ENCODE measurements around the gene RMND5A. TPM values are rescaled to one million over a fixed set of nuclear protein-coding genes. Genes with fewer than 3 reads are reported as not detected.

The RMND5A gene
- total RNA-seq, 1 donor from 2014 or later: 39.4 TPM

Other genes with a start within 250 kb of the RMND5A start
- 93.9 TPM for gene CHMP3, start 156.8 kb upstream of the RMND5A start, total RNA-seq
- 12.6 TPM for gene RNF103, start 96.4 kb upstream of the RMND5A start, total RNA-seq
- gene CD8A, start 70.6 kb downstream of the RMND5A start, total RNA-seq: 0.44 TPM
- gene CD8B, start 141.6 kb downstream of the RMND5A start, total RNA-seq: not detected
- not detected for gene RGPD1, start 221.8 kb downstream of the RMND5A start, total RNA-seq

Measured in esophagus mucosa (tissue), 1 donor.